ENCODE results near the gene CRYBG3.

CRYBG3 gene

DNA sequence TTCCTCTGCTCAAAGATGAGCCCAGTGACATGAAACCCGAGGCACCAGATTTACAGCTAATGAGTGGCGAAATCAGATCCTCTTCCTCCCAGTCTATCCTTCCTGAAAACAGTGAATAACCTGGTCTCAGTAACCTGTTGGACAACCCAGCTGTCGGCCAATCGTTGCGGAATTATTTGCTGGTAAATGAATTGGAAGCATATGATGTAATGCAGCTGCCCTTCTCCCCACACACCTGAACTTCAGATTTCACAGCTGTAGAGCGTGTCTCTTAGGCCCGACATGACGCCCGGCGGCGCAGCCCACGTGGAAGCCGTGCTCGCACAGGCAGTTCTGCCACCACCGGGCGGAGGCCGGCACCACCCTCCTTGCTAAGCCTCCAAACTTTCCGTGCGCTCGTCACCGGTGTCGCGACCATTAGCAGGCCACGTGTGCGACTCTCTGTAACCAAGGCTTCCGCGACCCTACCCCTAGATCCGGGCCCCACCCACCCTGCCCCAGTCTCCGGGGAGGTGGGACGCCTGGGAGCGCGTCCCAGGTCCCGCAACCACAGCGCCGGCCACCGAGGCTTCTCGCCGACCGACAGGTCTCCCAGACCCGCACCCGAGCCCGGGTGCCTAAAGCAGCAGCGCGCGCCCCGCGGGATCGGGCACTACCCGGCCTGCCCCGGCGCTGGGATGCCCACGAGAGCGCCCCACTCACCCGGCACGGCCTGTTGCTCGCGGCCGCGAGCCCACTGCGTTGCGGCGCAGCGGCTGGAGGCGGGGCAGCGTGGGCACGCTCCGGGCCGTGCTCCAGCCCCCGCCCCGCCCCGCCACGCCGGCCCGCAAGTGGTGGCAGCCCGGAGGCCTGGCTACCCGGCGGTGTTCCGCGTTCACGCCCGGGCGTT lies 150.1 kb downstream of the CRYBG3 start, which contains the start of gene RIOX2:
Gene RIOX2, minus strand, starts transcription at position 753 of the 889 bp plus-strand sequence. CDS start 4,838 bp downstream, outside the sequence.
- peak; percentile 67 to 77 for DNase-seq (ENCODE audit: low read depth in 2 of 2)

DNA sequence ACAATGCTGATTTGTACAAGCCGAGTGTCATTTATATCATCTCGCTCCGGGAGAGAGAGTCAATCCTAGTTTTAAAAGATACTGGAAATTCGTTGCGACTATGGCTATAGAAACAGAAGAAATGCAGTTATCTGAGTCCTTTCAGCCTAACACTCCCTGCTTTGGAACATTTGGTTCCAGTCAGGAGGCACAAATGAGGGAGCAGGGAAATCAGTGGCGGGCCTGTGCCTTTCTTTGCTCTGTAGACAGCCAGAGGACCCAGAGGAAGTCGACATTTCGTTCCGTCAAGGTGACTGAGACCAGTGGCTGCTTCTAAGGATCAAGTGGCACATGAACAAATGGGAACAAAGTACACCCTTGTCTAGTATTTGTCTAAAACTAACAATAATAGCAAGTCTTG lies 151.2 kb downstream of the CRYBG3 start:
- no peak for DNase-seq (ENCODE audit: low read depth in 2 of 2)

GRCh38 chr3:97974996-97975395 lies 153.2 kb downstream of the CRYBG3 start:
- DNase-seq (ENCODE audit: low read depth in 2 of 2) = no peak

DNA sequence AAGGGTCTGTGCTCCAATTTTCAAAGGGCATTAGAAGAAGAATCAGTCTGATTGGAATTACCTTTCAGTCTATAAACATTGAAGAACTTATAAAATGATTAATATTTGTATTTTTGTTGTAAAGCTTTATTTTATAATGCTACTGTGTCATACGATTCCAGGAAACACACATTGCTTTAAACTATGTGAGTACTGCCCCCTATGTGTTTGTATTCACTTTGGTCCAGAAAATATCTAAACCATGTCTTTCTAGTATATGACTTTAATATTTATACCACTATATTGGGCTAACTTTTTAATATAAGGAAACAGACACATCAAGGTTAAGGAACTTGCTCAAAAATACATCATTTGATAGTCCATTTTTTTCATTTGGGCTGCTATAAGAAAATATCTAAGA lies 153.7 kb downstream of the CRYBG3 start:
- DNase-seq (ENCODE audit: low read depth in 2 of 2) = no peak

GRCh38 chr3:97979610-97980009 lies 157.8 kb downstream of the CRYBG3 start:
- DNase-seq (ENCODE audit: low read depth in 2 of 2) = no peak

DNA sequence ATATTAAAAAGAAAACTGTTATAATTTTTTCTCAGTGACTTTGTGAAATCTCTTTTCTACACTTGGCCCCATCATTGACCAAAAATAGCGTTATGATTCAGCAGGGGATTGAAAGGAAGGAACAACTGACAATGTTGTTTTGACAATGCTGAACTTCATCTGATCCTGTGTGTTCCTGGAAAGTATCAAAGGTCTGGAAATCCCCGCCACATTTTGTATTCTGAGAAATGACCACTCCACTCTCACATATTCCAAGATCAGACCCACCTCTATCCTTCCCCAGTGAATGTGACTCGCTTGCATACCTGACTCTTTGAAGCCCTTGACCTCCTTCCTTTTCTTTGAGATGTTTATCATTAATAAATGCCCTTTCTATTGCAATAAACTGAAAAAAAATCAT lies 160.1 kb downstream of the CRYBG3 start:
- no peak for DNase-seq (ENCODE audit: low read depth in 2 of 2)

- DNase-seq (ENCODE audit: low read depth in 2 of 2) = no peak
These were observed 162.2 kb downstream of the CRYBG3 start for GRCh38 chr3:97983933-97984491.

DNA sequence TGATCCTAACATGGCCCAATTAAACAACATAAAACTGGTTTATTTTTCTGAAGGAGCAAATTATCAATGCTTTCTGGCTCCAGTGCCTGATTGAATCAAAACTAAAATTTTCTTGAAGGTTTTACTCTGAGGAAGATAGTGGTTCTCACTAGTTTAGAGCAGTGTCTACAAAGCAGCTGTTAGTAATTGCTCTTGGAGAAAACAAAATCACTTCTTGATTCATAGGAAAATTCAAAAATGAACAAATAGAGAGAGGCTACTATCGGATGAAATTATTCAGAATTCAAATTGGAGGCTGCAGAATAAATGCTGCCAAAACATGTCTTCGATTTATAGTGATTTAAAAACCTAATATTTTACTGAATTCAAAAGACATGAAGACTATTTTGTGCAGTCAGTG lies 165.5 kb downstream of the CRYBG3 start:
- no peak for DNase-seq (ENCODE audit: low read depth in 2 of 2)

GRCh38 chr3:97988784-97989568 lies 167.2 kb downstream of the CRYBG3 start:
- DNase-seq (ENCODE audit: low read depth in 2 of 2) = no peak

GRCh38 chr3:97990624-97991292 lies 168.9 kb downstream of the CRYBG3 start:
- no peak for DNase-seq (ENCODE audit: low read depth in 2 of 2)

DNA sequence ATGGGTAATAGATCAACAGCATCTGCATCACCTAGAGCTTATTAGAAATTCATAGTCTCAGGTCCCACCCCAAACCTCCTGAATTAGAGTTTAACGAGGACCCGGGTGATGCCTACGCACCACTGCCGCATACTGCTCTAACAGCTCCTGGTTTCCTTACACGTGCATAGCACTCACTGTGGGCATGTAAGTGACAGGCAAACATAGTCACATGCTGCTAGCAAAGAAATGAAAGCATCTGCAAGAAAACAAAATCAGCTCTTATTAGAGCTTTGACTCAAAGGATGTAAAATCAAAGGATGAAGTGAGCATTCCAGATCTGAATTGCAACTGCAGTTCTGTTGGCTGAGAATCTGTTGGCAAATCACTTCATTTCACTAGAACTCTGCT lies 169.5 kb downstream of the CRYBG3 start:
- no peak for DNase-seq (ENCODE audit: low read depth in 2 of 2)

DNA sequence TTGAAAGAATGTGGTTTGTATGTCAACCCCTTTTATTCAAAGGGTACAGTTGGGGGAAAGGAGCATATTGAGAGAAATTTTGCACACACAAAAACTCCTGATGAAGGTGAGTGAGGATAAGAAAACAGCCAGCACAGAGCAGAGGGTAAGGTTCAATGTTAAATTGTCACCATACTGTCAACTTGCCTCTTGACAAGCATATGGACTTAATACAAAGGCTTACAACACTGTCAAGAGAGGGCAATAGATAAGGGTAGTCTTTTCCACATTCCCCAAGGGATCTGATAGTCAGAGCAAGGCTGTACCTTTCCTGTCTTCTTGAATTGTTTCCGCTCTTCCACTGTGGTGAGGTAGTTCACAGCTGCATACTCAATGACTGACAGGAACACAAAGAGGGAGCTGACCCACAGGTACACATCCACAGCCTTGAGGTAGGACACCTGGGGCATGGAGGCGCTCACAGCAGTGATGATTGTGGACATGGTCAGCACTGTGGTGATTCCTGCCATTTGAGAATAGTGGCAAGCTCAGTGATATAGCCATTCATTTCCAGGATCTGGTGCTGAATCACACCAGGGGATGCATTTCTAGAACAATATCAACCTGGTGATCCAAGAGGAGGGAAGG lies 170.8 kb downstream of the CRYBG3 start:
- DNase-seq (ENCODE audit: low read depth in 2 of 2) = no peak

GRCh38 chr3:97993526-97993925 lies 171.7 kb downstream of the CRYBG3 start:
- no peak for DNase-seq (ENCODE audit: low read depth in 2 of 2)

GRCh38 chr3:97994328-97994945 lies 172.6 kb downstream of the CRYBG3 start:
- no peak for DNase-seq (ENCODE audit: low read depth in 2 of 2)

Measured in stimulated activated CD4-positive, alpha-beta T cell treated with anti-CD3 and anti-CD28 coated beads, Interleukin-1b, Interleukin-23, amount 100 ng/mL, for 4 hours (primary cell).